HG02885 (cell line): ENCODE results near the gene OR8D2.
A peak's percentile ranks its signal among the peaks of the same experiment; 100 is the strongest.

ENCODE experiments used
- ATAC-seq: cut with Tn5 transposase; IDR thresholded peaks from one replicate; pipeline ENCODE4 v1.9.1; 2021; ENCODE audit warnings: mild to moderate bottlenecking; ENCODE audit not compliant: unreplicated experiment, poor library complexity

The OR8D2 gene, protein sequence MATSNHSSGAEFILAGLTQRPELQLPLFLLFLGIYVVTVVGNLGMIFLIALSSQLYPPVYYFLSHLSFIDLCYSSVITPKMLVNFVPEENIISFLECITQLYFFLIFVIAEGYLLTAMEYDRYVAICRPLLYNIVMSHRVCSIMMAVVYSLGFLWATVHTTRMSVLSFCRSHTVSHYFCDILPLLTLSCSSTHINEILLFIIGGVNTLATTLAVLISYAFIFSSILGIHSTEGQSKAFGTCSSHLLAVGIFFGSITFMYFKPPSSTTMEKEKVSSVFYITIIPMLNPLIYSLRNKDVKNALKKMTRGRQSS

GRCh38 chr11:124320097-124320496 lies at the start of gene OR8D2:
TSS of gene OR8D2 (minus strand) at chr11:124320197. CDS start at chr11:124320197, 0 bp downstream.
- no peak for ATAC-seq

GRCh38 chr11:124359566-124359965 lies 39.6 kb upstream of the OR8D2 start:
- no peak for ATAC-seq

GRCh38 chr11:124346311-124346955 lies 26.4 kb upstream of the OR8D2 start:
- ATAC-seq: no peak

GRCh38 chr11:124344346-124344745 lies 24.3 kb upstream of the OR8D2 start:
- ATAC-seq: no peak

GRCh38 chr11:124340142-124340447 lies 20.1 kb upstream of the OR8D2 start:
- no peak for ATAC-seq

DNA sequence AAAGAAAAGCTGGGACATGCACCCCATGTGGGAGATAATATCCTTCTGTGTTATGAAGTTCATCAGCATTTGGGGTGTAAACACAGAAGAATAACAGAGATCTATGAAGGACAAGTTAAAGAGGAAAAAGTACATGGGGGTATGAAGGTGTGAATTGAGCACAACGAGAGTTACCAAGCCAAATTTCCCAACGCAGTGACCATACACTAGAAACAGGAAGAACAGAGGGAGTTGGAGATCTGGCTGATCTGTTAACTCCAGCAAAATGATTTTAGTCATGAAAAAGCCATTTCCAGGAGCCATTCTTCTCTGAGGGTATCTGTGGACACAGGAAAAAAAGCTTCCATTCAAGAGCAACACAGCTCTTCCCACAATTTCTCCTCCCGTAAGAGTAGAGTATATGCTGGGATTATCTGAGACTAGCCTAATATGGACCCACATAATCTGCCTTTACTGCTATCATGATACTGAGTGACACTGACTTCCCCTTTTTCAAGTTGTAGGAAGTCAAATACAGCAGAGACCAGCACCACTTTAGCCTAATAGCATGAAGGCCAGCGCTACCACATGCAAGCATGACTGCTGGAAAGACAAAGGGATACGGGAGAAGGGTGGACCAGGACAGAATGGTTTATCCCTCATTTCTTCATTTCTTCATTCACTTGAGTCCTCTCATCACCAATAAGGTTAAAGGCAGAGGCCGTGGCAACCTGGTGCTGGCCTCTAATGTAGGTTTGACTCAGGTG lies 19.6 kb upstream of the OR8D2 start:
- no peak for ATAC-seq

GRCh38 chr11:124331873-124332272 lies 11.9 kb upstream of the OR8D2 start:
- ATAC-seq: no peak

GRCh38 chr11:124329787-124330478 lies 9.9 kb upstream of the OR8D2 start:
- peak; percentile 98 for ATAC-seq

- ATAC-seq: no peak
These were observed 7.8 kb upstream of the OR8D2 start for GRCh38 chr11:124327775-124328174.

GRCh38 chr11:124322356-124322755 lies 2.4 kb upstream of the OR8D2 start:
- no peak for ATAC-seq

DNA sequence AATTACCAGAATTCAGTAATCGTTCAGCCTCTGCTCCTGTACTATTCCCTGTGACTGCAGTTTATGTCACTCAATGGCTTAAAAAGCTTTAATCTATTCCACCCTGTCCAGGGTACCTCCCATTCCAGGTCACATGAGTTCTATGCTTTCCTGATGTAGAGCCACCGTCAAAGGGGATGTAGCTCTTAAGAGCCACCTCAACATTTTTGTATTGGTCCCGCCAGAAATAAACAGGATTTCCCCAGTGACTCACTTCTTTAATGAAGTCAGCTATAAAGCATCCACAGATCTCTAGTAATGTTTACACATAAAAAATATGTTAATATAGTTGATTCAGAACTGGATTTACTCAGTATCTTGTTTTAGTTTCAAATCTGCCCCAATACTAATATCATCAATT lies 4.9 kb downstream of the OR8D2 start:
- no peak for ATAC-seq

DNA sequence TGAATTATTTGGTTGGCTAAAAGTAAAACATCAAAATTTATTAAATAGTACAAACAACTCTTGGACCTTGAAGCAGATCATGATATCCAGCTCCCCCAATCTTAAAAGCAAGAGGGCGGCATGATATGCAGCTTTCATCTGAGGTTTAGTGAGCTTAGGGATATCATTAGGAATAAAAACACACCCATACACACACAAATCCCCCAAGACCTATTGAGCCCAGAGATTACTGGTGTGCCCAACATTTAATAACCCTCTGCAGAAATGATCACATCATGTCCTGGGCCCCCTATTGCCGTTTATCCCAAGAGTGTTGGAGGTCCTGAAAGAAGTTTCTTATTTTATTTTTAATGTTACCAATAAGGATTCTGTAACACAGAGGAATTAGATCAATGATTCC lies 6.1 kb downstream of the OR8D2 start, which contains the start of gene OR8D1:
Gene OR8D1 (minus strand): TSS at position 101 of the 400 bp plus-strand sequence. CDS start 3,183 bp downstream, outside the sequence.
- no peak for ATAC-seq

- no peak for ATAC-seq
These were observed 6.9 kb downstream of the OR8D2 start for GRCh38 chr11:124313131-124313530.

- ATAC-seq: no peak
These were observed 8.3 kb downstream of the OR8D2 start for GRCh38 chr11:124311670-124312069.

GRCh38 chr11:124311269-124311668 lies 8.7 kb downstream of the OR8D2 start:
- ATAC-seq: no peak

DNA sequence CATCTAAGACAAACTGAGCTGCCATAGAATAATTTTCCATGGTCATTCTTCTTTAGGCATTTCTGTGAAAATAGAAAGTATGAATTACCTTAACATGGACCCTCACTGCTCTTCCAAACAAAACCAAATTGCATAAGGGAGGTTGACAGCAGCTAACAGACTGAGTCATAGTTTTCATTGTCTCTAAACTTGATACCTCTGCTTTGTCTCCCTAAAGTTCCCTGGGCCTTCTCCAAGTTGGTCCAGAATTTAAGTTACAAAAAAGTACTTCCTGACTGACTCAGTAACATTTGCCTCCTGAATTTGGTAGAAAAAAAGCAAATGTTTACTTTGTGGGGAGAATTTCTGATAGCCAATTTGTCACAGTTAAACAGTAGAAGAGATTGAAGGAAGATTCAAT lies 9.3 kb downstream of the OR8D2 start:
- no peak for ATAC-seq

DNA sequence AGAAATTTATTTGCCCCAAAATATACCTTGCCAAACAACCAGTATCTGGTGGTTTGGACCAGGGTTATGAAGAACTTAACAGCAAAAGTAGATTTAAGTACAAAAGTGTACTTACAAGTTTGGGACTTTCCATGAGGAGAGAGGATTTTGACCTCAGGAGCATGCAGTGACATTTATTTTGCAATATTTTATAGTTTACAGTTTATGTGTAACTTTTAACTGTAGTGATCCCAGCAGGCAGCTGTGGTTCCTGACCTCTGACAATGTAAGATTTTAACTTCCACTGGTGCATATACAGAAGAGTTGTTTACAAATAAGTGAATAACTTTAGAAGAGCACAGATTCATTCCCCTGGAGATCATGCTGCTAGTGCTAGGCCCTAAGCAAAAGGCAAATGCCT lies 12.9 kb downstream of the OR8D2 start:
- no peak for ATAC-seq

- ATAC-seq: no peak
These were observed 17.5 kb downstream of the OR8D2 start for GRCh38 chr11:124302347-124303125.

GRCh38 chr11:124301548-124301947 lies 18.4 kb downstream of the OR8D2 start:
- no peak for ATAC-seq

GRCh38 chr11:124297921-124298320 lies 22.1 kb downstream of the OR8D2 start:
- no peak for ATAC-seq
